ENCODE results near the gene RAB2B.
"Not testable (repeated sequence)": the region's sequence is repeated elsewhere in the genome, so short reads cannot be mapped to it uniquely, and the experiment has no call there.

Gene RAB2B

GRCh38 chr14:21486640-21487087, 9.9 kb upstream of the RAB2B start:
- DNase-seq, result no peak

GRCh38 chr14:21476523-21476924, 235 bp downstream of the RAB2B start:
- DNase-seq, result peak; percentile 94

DNA sequence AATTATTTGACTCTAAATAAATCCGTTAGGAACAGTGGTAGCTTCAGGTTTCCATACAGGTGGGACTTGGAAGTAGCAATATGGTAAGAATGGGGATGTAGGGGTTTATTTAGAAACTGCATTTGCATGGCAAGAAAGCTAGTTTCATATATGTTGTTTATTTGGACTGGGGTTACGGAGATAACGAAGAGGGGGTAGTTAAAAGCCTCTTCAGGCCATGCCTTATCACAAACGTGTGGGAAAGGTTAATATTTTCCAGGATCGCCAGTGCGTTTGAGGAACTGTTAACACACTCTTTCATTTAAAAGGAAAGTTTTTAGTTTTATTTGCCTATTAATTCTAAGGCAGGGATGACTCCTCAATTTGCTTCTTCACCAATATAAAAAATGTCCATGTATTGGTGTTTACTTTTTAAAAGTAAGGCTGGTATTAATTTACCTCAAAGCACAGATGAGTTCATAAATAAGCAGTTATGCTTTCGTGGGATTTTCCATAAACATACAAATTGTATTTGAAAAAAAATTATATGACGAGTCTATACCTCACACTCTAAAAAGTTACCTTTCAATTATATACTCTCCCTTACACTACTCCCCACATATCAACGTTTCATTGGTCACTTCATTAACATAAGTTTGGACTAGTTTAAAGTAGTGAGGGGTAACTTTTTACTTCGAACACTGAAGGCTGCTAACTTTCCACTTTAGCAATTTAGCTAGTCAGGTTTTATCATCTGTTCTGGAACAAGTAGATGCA, 814 bp downstream of the RAB2B start:
- no peak for DNase-seq

- DNase-seq, result no peak
Observed at GRCh38 chr14:21467616-21468015, 9.1 kb downstream of the RAB2B start.

GRCh38 chr14:21455912-21456667, 20.7 kb downstream of the RAB2B start, which contains the start of gene CHD8:
Gene CHD8, minus strand, starts transcription at chr14:21456123. Its CDS starts 24,480 bp downstream, at chr14:21431643.
- DNase-seq, result peak; percentile 100

DNA sequence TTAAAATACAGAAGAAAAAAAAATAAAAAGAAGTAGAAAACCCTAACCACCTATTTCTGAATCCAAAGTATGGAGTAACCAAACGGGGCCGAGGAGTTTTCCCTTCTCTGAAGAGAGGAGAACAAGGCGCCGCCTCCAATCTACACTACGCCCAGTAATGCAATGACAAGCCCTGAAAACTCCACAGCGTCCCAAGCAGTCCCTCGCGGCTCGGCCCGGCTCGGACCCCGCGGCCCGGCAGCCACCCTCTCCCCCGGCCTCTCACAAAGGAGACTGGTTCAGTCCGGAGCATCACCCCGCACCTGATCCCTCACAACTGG, 21.2 kb downstream of the RAB2B start:
- no peak for DNase-seq

DNA sequence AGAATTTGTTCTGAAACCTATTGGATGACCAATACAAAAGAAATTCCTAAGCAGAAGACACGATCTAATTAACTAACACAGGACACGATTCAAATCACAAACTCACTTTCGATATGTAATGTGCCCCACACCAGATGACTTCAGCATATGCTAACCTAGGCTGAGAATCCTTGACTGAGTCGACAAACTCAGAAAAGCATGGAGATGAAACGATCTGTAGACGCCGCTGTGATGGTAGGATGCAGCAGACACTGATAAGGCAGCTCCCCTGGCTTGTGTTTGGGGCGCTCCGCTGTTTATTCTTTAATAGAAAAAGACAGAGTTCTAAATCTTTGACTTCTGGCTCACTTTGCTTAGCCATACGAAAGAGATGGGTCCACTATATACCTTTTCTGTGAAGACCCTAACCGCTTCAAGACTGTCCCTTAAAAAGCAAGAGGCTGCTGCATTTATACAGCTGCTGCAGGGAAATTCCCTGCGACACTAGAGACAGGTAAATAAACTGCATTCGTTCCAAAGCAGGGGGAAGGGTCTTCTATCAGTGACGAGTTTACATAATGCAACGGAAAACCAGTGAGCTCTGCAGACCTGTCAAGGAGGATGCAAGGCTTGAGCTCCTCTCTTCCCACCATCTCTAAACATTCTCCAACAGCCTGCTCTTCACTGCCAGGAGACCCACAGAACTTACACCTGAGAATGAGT, 21.8 kb downstream of the RAB2B start:
- DNase-seq, result no peak

DNA sequence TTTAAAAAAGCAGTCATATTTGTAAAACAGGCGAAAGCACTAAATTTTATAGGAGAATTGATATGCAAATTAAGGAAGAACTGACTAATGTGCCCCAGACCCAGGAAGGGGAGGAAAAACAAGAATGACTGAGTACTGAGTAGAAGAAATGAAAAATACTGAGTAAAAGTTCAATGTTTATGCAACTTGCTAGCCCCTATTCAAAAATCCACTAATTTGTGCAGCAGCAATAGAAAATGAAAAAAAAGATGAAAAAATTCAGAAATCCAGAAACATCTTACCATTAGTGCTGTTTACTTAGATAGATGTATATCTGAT, 26.9 kb downstream of the RAB2B start:
- DNase-seq, result no peak

DNA sequence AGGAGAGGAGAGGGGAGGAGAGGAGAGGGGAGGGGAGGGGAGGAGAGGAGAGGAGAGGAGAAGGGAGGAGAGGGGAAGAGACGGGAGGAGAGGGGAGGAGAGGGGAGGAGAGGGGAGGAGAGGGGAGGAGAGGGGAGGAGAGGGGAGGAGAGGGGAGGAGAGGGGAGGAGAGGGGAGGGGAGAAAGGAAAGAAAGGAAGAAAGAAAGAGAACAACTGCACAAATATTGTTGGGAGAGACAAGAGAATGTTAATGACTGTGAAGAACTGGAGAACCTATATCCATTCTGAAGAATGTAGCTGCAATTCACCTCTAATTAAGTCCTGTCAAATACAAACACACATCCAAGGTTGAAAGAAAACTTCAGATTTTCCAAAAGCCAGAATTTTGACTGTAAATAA, 34.1 kb downstream of the RAB2B start:
- not testable (repeated sequence) for DNase-seq

GRCh38 chr14:21440859-21441258, 35.9 kb downstream of the RAB2B start:
- DNase-seq, result no peak

GRCh38 chr14:21437063-21437901, 39.5 kb downstream of the RAB2B start:
- DNase-seq, result peak; percentile 99

- DNase-seq, result no peak
Observed at GRCh38 chr14:21436567-21437062, 40.1 kb downstream of the RAB2B start.

DNA sequence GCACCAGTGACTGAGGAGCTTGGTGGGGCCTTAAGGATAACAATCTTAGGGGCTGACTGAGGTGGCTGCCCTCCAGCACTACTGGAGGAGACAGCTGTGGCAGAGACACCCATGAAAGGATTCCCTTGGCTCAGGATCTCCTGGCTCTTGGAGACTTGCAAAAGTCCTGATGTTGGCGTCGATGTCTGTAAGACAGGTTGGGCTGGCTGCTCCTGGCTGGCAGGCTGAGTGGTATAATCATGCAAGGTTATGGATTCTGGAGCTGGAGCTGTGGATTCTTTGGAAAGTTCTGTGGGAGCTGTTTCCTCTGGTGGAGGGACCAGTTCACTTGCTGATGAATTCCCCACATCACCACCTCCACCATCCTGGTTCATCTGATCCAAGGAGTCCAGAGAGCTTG, 45.6 kb downstream of the RAB2B start:
- DNase-seq, result no peak

DNA sequence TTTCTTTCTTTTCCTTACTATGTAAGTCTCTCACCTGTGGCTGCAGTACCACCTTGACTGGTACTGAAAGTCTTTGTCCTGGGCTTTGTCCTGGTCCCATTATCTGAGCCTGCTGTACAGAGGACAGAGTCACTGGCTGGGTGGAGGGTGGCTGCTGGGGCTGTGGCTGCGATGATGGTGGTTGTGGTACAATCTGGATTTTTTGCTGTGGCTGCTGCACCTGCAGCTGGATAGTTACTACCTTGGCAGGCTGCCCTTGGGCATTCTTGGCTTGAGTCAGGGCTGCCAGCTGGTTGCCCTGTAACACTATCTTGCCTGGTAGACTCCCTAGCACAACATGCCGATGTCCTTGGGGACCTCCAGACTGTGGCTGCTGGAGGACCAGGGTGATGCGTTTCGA, 47.8 kb downstream of the RAB2B start:
- no peak for DNase-seq

- DNase-seq, result no peak
Observed at GRCh38 chr14:21426692-21427091, 50.1 kb downstream of the RAB2B start.

DNA sequence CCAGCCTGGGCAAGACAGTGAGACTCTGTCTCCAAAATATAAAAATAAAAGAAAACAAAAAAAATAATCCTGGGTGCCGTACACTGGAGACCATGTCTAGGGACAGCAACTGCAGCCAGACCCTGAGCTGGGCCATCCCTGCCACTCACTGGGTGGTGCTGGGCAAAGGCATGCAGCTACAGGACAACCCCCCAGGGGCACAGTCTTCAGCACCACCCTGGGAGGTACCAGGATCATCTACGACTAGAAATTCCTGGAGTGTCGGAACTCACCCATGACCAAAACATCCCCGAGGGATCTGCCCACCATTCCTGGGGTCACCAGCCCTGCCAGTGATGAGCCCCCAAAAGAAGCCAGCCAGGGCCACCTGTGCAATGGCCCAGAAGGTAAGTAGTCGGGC, 57.2 kb downstream of the RAB2B start:
- DNase-seq, result no peak

GRCh38 chr14:21415329-21415728, 61.4 kb downstream of the RAB2B start:
- no peak for DNase-seq

- DNase-seq, result no peak
Observed at GRCh38 chr14:21414137-21414631, 62.6 kb downstream of the RAB2B start.

Data from activated effector memory CD4-positive, alpha-beta T cell treated with anti-CD3 and anti-CD28 coated beads, Interleukin-2, amount 50 U/mL, for 16 hours (primary cell).